Lung microvascular endothelial cell (primary cell): ENCODE measurements around the gene ZNF714. TPM values are rescaled to one million over a fixed set of nuclear protein-coding genes. Genes with fewer than 3 reads are reported as not detected.

Experiments used
- DNase-seq, 2 donors: peaks; one replicate each; pipeline versions ENCODE4 v3.0.0 to v3.0.0-alpha.2; 2010; ENCODE audit warnings: low read depth in 2 of 2
- total RNA-seq: library from RNA; depleted of rRNA; stranded (reverse); fragments of >200 nt; gene quantifications from 2 replicates; pipeline ENCODE4 v1.2.1, GENCODE V29; 2014

Gene ZNF714
- total RNA-seq, result 3.3 and 5.8 TPM in 2 replicates

GRCh38 chr19:21082011-21082975, at the start of gene ZNF714:
Gene ZNF714, plus strand, starts transcription at chr19:21082203. Its CDS starts 16,066 bp downstream, at chr19:21098269.
- peak; percentile 95 for DNase-seq

DNA sequence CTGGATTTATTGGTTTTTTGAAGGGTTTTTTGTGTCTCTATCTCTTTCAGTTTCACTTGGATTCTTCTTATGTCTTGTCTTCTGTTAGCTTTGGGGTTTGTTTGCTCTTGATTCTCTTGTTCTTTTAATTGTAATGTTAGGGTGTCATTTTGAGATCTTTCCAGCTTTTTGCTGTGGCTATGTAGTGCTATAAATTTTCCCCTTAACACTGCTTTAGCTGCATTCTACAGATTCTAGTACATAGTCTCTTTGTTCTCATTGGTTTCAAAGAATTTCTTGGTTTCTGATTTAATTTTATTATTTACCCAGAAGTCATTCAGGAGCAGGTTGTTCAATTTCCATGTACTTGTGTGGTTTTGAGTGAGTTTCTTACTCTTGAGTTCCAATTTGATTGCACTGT, 37.0 kb upstream of the ZNF714 start:
- no peak for DNase-seq

GRCh38 chr19:21046489-21046888, 35.5 kb upstream of the ZNF714 start:
- DNase-seq, result no peak

- no peak for DNase-seq
Measured at GRCh38 chr19:21047716-21048115, 34.3 kb upstream of the ZNF714 start.

DNA sequence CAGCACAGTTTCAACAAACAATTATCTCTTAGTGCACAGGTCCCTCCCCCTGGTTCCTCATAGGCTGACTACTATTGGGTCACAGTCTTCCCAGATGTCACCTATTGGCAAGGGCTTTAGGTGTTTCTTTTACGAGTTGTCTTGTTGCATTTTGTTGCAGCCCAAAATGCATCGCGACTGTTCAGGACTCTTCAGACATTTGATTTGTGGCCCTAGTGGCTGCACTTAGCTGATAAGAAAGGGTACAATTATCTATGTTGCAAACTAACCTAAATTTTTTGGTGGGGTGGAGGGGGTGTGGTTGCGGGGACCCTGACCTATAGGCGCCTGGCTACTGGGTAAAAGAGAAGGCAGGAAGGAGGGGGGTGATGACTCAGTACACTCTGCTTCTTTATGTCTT, 29.1 kb upstream of the ZNF714 start:
- DNase-seq, result no peak

DNA sequence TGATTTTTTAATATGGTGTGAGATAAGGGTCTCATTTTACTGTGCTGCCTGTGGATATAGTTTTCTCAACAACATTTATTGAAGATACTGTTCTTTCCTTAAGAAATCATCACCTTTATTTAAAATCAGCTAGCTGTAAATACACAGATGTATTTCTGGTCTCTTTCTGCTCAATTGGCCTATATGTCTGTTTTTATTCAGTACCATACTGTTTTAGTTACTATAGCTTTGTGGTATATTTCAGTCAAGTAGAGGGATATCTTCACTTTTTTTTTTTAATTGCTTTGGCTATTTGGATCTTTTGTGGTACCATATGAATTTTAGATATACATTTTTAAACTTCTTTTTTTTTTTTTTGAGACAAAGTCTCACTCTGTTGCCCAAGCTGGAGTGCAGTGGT, 16.7 kb upstream of the ZNF714 start:
- DNase-seq, result no peak

- peak in 1 of 2 donors; percentile 4 for DNase-seq
Measured at GRCh38 chr19:21084343-21084742, 2.3 kb downstream of the ZNF714 start.

- DNase-seq, result no peak
Measured at GRCh38 chr19:21087871-21088270, 5.9 kb downstream of the ZNF714 start.

- no peak for DNase-seq
Measured at GRCh38 chr19:21092109-21092508, 10.1 kb downstream of the ZNF714 start.

- DNase-seq, result no peak
Measured at GRCh38 chr19:21094347-21095025, 12.5 kb downstream of the ZNF714 start.

DNA sequence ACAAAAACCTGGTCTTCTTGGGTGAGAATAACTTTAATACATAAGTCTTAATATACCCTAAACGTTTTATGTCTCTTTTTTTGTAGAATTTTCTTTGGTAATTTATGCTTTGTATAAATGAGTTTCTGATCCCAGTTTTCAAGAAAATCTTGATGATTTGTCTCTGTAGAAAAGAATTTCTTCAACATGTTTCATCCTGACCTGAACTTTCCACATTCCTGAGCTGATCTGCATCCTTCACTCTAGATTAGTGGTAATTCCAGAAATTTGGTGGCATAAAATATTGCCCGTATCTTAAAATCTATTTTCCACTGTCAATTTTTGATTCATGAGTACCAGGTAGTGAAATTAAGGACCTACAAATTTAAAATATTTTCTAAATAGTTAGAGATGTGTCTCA, 16.3 kb downstream of the ZNF714 start:
- DNase-seq, result no peak

- peak in 1 of 2 donors; percentile 49 for DNase-seq
Measured at GRCh38 chr19:21101521-21102242, 19.7 kb downstream of the ZNF714 start.

DNA sequence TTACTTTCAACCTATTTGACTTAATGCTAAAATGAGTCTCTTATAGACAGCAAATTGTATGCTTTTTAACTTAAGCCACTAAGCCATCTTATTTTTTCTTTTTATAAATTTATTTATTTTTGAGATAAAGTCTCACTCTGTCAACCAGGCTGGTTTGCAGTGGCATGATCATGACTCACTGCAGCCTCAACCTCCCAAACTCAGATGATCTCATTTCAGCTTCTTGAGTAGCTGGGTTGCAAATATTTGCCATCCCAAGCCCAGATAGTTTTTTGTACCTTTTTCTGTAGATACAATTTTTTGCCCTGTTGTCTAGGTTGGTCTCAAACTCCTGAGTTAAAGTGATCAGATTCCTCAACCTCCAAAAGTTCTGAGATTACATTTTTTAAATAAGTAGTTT, 27.1 kb downstream of the ZNF714 start:
- DNase-seq, result peak in 1 of 2 donors; percentile 31

DNA sequence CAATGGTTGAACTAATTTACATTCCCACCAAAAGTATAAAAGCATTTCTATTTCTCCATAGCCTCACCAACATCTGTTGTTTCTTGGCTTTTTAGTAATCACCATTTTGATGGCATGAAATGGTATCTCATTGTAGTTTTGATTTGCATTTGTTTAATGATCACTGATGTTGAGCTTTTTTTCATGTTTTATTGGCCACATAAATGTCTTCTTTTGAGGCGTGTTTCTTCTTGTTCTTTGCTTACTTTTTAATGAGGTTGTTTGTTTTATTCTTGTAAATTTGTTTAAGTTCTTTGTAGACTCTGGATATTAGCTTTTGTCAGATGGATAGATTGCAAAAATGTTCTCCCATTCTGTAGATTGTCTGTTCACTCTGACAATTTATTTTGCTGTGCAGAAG, 28.2 kb downstream of the ZNF714 start:
- no peak for DNase-seq

DNA sequence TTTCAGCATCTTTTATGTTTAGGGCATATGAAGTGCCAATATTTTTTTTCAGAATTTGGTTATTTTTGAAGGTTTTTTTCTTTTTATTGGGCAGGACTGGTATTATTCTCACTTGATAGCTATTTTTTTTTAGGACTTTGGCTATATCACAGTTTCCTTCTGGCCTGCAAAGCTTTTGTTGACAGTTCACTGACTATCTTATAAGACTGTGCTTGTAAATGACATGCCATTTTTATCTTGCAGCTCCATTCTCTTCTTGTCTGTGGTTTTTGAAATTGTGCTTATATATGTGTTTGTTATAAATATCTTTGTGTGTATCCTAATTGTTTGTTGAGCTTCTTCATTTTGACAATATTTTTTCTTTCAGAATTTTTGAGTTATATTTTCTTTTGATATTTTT, 33.4 kb downstream of the ZNF714 start:
- DNase-seq, result no peak

- DNase-seq, result no peak
Measured at GRCh38 chr19:21117041-21117907, 35.3 kb downstream of the ZNF714 start.

DNA sequence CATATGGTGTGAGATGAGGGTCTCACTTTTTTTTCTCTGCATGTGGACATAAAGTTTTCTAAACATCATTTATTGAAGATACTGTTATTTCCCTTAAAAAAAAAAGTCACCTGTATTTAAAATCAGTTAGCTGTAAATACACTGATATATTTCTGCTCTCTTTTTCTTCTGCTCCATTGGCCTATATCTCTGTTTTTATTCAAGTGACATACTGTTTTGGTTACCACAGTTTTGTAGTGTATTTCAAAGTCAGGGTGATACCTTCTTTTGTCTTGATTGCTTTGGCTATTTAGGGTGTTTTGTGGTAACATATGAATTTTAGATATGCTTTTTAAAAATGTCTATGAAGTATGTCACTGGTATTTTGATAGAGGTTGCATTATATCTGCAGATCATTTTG, 44.1 kb downstream of the ZNF714 start:
- DNase-seq, result no peak

GRCh38 chr19:21127001-21127400, 45.0 kb downstream of the ZNF714 start:
- DNase-seq, result no peak

GRCh38 chr19:21127898-21128297, 45.9 kb downstream of the ZNF714 start:
- DNase-seq, result no peak

DNA sequence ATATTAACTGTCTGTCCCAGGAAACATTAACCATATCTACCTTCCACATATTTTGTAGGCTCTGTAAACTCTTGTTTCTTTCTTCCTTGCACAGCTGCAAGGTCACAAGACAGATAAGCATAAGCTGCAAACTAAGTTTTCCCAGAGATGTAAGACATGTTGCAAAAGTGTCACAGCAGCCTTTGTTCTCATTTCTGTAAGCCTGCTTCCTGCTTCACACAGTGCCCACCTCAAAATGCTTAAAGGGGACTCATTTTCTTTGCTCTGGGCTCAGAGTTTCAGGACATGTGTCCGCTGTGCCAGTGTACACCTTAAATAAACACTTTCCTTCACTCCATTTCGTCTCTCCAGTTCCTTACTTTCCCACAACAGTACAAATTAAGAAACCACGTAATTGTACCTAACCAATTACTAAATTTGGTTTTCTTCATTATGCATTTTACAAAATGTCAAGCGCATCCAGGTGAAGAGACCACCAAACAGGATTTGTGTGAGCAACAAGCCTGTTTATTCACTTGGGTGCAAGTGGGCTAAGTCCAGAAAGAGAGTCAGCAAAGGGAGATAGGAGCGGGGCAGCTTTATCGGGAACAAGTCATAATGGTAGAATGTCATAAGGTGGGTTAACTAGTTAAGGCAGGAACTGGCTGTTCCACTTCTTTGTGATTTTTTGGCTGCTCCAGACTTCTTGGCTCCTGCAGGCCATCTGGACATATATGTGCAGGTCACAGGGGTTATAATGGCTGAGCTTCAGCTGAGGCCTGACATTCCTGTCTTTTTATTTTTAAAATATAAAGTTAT, 47.1 kb downstream of the ZNF714 start:
- no peak for DNase-seq
